BJ (cell line): ENCODE results near the gene MREG. TPM values are rescaled to one million over a fixed set of nuclear protein-coding genes. Genes with fewer than 3 reads are reported as not detected.

Source experiments
- CTCF ChIA-PET: fragments of 350-600 bp; formaldehyde crosslinking; extraction: SDS; loops from one replicate; lab custom pipeline; 2021; ENCODE audit warnings: antibody characterized with exemption, inconsistent platforms; lab: Yijun Ruan, JAX
- POLR2A ChIA-PET: fragments of 300-600 bp; sonication (Branson Sonifier 250); formaldehyde crosslinking; extraction: SDS; loops from one replicate; lab custom pipeline; 2021; ENCODE audit warnings: antibody characterized with exemption; lab: Charles Lee
- DNase-seq: peaks from one replicate; pipeline ENCODE4 v3.0.0-alpha.2; 2011; ENCODE audit warnings: low read depth
- H3K27me3 ChIP-seq: 2 replicates; pipeline ENCODE4 v1.6.0; 2011; ENCODE audit warnings: low read length; ENCODE audit not compliant: control insufficient read depth, insufficient read depth
- H3K36me3 ChIP-seq: 2 replicates; pipeline ENCODE4 v1.5.1; 2011; ENCODE audit warnings: low read length; ENCODE audit not compliant: control insufficient read depth, insufficient read depth
- H3K4me3 ChIP-seq: 2 replicates; pipeline ENCODE4 v1.5.1; 2011; ENCODE audit warnings: low read depth, mild to moderate bottlenecking, control low read depth, low read length
- polyA plus RNA-seq: library from polyadenylated mRNA; depleted of rRNA; stranded (reverse); fragments of >200 nt; gene quantifications from 2 replicates; pipeline ENCODE4 v1.2.3, GENCODE V29; 2011
- TF ChIP-seq, protein P1 (sequence below): IDR thresholded peaks from 2 replicates; pipeline ENCODE4 v1.5.1; 2011; ENCODE audit warnings: low read depth, mild to moderate bottlenecking, control low read depth, inconsistent platforms, low read length, moderate library complexity; ENCODE audit not compliant: insufficient read depth

The MREG gene
- polyA plus RNA-seq, 1 experiment: 1.1 TPM

DNA sequence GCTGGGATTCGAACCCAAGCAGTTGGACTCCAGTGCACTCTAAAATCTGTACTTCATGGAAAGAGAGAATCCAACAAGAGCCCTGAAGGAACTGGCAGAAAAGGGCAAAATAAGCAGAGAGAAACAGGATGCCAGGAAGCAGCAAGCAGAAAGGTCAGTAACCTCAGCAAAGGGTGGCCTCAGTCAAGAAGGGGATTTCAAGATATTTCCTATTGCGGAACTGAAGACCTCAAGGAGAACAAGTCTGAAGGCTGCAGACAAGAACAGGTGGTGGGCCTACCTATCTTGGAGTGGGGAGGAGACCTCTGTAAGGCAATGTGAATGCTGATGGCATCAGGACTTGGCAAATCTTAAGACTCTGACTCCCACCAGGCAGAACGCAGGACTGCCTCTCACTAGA is 20.1 kb upstream of the MREG start:
- ChIA-PET CTCF (interaction anchor here (0.5 to 4.9 kb wide), 12 partner anchors 10 to 590 kb away, joined by 3 to 57 read pairs (median 4); partner anchors contain the start of genes PECR, TMEM169 and XRCC5), POLR2A (no interaction called here)
- Histone ChIP-seq H3K4me3 (no peak overlapping the region), H3K36me3 (no peaks in the 10 kb centered on the region), H3K27me3 (no peaks in the 10 kb centered on the region)
- no peak for DNase-seq
- TF ChIP-seq, protein P1, sequence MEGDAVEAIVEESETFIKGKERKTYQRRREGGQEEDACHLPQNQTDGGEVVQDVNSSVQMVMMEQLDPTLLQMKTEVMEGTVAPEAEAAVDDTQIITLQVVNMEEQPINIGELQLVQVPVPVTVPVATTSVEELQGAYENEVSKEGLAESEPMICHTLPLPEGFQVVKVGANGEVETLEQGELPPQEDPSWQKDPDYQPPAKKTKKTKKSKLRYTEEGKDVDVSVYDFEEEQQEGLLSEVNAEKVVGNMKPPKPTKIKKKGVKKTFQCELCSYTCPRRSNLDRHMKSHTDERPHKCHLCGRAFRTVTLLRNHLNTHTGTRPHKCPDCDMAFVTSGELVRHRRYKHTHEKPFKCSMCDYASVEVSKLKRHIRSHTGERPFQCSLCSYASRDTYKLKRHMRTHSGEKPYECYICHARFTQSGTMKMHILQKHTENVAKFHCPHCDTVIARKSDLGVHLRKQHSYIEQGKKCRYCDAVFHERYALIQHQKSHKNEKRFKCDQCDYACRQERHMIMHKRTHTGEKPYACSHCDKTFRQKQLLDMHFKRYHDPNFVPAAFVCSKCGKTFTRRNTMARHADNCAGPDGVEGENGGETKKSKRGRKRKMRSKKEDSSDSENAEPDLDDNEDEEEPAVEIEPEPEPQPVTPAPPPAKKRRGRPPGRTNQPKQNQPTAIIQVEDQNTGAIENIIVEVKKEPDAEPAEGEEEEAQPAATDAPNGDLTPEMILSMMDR: no peak

DNA sequence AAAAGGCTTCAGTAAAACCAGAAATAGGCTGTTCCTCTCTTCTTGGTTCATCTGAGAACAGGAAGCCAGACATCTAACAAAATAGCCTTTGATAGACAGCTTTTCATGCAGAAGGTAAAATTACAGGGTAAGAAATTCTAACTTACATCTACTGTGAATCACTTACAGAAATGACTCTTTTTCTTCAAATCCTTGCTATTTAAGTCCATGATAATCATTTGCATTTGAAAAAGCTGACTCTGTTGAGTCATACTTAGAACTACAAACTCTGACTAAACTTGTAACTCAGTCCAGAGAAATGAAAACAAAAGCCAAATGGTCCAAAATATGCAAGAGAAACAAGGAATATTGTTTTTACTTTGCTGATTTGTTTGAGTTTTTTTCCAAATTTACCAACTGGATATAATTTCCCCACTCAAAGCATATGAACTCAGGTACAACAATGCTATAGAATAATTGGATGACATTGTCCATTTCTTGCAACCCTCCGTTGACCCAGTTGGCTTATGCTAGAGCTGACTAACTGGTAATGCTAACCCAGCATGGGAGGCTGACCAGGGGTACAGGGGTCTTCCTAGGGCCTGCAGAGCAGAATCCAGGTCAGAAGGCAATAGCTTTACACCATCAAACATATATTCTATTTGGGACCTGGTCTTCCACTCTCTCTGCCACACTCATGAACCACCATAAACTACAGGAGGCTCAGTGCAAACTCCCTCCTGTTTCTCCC is 18.8 kb upstream of the MREG start:
- TF ChIP-seq, protein P1: no peak
- peak; percentile 62 for DNase-seq
- ChIA-PET CTCF (interaction anchor here (0.9 to 4.9 kb wide), 10 partner anchors 9 to 634 kb away, joined by 3 to 57 read pairs (median 4); partner anchors contain the start of genes PECR, TMEM169 and XRCC5), POLR2A (interaction anchor here (0.7 kb wide), 1 partner anchor 20 kb away, joined by 4 read pairs; no protein-coding TSS in a partner anchor)
- no peaks in the 10 kb centered on the region for H3K27me3 ChIP-seq
- H3K4me3 ChIP-seq: no peak overlapping the region
- no peaks in the 10 kb centered on the region for H3K36me3 ChIP-seq

DNA sequence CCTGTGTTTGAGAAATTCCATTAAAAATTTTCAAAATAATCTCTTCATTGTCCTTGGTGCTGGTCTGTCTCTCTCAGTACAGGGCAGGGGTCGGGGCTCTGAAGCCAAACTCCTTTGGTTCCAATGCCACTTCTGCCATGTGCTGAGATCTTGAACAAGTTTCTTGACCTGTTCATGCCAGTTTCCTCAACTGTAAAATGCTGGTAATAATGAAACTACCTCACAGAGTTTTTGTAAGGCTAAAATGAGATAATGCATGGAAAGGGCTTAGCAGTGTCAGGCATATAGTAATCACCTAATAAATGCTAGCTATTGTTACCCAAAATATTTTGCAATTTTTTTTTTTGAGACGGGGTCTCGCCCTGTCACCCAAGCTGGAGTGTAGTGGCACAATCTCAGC is 16.9 kb upstream of the MREG start:
- CTCF ChIA-PET: interaction anchor here (0.6 kb wide), 1 partner anchor 1820 kb away, joined by 3 read pairs; no protein-coding TSS in a partner anchor
- POLR2A ChIA-PET: no interaction called here
- TF ChIP-seq, protein P1: no peak

DNA sequence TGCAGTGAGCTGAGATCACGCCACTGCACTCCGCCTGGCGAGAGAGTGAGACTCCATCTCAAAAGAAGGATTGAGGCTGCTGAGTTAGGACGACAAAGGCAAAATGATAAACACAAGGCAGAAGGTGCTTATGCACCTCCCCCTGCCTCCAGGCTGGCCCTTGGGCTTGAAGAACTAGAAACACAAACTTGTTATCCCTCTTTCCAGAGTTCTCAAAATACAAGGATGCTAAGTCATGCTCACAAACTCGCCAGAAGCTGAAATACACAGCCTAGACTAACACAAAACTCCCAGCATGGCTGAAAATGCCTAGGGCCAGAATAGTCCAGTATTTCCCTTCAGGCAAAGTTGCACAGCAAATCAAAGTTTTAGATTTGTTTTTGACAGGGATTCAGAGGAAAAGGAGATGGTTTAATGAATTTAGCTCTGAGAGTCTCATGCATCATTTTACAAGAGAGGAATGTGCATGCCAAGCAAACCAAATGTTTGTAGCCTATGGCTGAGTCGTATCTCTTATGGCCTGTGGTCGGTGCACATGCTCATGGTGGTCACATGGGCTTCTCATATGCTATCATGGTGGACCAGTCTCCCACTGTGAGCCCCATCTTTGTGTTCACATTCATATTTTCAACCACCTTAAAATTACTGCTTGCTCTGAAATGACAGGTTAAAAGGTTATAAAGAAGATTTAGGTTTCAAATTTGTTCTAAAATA is 16.2 kb upstream of the MREG start:
- TF ChIP-seq, protein P1: no peak
- H3K4me3 ChIP-seq: no peak overlapping the region
- DNase-seq: no peak
- no peaks in the 10 kb centered on the region for H3K36me3 ChIP-seq
- ChIA-PET CTCF (interaction anchor here (0.6 kb wide), 2 partner anchors 237 to 1820 kb away, joined by 3 read pairs; no protein-coding TSS in a partner anchor), POLR2A (no interaction called here)
- H3K27me3 ChIP-seq: no peaks in the 10 kb centered on the region

More for the DNA sequence above, 16.9 kb upstream of the MREG start:
- no peaks in the 10 kb centered on the region for H3K27me3 ChIP-seq
- DNase-seq: no peak
- no peaks in the 10 kb centered on the region for H3K36me3 ChIP-seq
- no peak overlapping the region for H3K4me3 ChIP-seq

DNA sequence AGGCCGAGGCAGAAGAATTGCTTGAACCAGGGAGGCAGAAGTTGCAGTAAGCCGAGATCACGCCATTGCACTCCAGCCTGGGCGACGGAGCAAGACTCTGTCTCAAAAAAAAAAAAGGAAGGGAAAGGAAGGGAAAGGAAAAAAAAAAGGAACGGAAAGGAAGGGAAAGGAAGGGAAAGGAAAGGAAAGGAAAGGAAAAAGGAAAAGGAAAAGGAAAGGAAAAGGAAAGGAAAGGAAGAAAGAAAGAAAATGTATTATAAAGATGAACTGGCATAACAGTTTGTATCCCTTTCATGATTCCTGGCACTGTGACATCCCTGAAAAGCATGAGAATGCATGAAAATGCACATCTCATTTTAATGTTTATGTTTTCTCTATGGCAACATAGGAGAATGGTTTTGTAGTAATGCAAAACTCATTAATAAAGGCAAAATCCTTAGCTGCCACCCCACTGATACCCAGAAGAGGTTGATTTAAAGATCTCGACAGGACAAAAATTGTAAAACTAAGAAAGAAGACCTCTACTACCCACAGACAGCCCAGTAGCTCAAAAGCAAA is 11.5 kb upstream of the MREG start:
- CTCF ChIA-PET: interaction anchor here (0.9 to 6.7 kb wide), 5 partner anchors 9 to 77 kb away, joined by 3 to 57 read pairs (median 4); no protein-coding TSS in a partner anchor
- TF ChIP-seq, protein P1: no peak
- H3K4me3 ChIP-seq: no peak overlapping the region
- no peaks in the 10 kb centered on the region for H3K27me3 ChIP-seq
- POLR2A ChIA-PET: no interaction called here
- H3K36me3 ChIP-seq: no peaks in the 10 kb centered on the region
- no peak for DNase-seq
